Measurements from ENCODE around the gene LHFPL2.

The LHFPL2 gene

GRCh38 chr5:78522476-78523260 lies 125.9 kb downstream of the LHFPL2 start:
- no peak for TF ChIP-seq CTCF (conservative IDR thresholded peaks at IDR 0.05)
- H3K27ac ChIP-seq, result no peak overlapping the region

- TF ChIP-seq CTCF (conservative IDR thresholded peaks at IDR 0.05), result no peak
- H3K27ac ChIP-seq, result no peak overlapping the region
Observed at GRCh38 chr5:78521455-78521854, 127.1 kb downstream of the LHFPL2 start.

- no peak for TF ChIP-seq CTCF (conservative IDR thresholded peaks at IDR 0.05)
- H3K27ac ChIP-seq, result no peak overlapping the region
Observed at GRCh38 chr5:78519198-78519941, 129.2 kb downstream of the LHFPL2 start.

GRCh38 chr5:78518365-78519197 lies 130.0 kb downstream of the LHFPL2 start:
- TF ChIP-seq CTCF (conservative IDR thresholded peaks at IDR 0.05), result no peak

GRCh38 chr5:78515670-78516069 lies 132.9 kb downstream of the LHFPL2 start:
- H3K27ac ChIP-seq, result no peak overlapping the region
- TF ChIP-seq CTCF (conservative IDR thresholded peaks at IDR 0.05), result no peak

More at GRCh38 chr5:78518365-78519197, 130.0 kb downstream of the LHFPL2 start:
- no peak overlapping the region for H3K27ac ChIP-seq

- no peak overlapping the region for H3K27ac ChIP-seq
- TF ChIP-seq CTCF (conservative IDR thresholded peaks at IDR 0.05), result no peak
Observed at GRCh38 chr5:78514427-78515330, 133.9 kb downstream of the LHFPL2 start.

Measured in VCaP (cell line).